Glutamatergic neuron (in vitro differentiated cells): ENCODE results near the gene IMP4. TPM values are rescaled to one million over a fixed set of nuclear protein-coding genes. Genes with fewer than 3 reads are reported as not detected.
"Not testable (repeated sequence)": the region's sequence is repeated elsewhere in the genome, so short reads cannot be mapped to it uniquely, and the experiment has no call there.

Source experiments
- DNase-seq: peaks from one replicate; pipeline ENCODE4 v3.0.0; 2022
- H3K27ac Mint-ChIP-seq: one replicate; pipeline ENCODE4 v1.8.0; 2020; ENCODE audit warnings: mild to moderate bottlenecking, mixed read lengths, inconsistent platforms; ENCODE audit not compliant: unreplicated experiment
- H3K27me3 Mint-ChIP-seq: one replicate; pipeline ENCODE4 v1.8.0; 2020; ENCODE audit warnings: mild to moderate bottlenecking, moderate library complexity, mixed read lengths, inconsistent platforms; ENCODE audit not compliant: unreplicated experiment
- H3K36me3 Mint-ChIP-seq: one replicate; pipeline ENCODE4 v1.8.0; 2020; ENCODE audit warnings: mild to moderate bottlenecking, mixed read lengths, inconsistent platforms; ENCODE audit not compliant: unreplicated experiment
- H3K4me1 Mint-ChIP-seq: one replicate; pipeline ENCODE4 v1.8.0; 2020; ENCODE audit warnings: mild to moderate bottlenecking, low read depth, mixed read lengths, inconsistent platforms; ENCODE audit not compliant: unreplicated experiment
- H3K4me3 Mint-ChIP-seq: one replicate; pipeline ENCODE4 v1.8.0; 2020; ENCODE audit warnings: mild to moderate bottlenecking, mixed read lengths, inconsistent platforms; ENCODE audit not compliant: unreplicated experiment
- H3K9me3 Mint-ChIP-seq: one replicate; pipeline ENCODE4 v1.8.0; 2020; ENCODE audit warnings: mild to moderate bottlenecking, moderate library complexity, mixed read lengths, inconsistent platforms; ENCODE audit not compliant: unreplicated experiment
- CTCF ChIP-seq: fragments of 200-600 bp; sonication (generic); IDR thresholded peaks from one replicate; pipeline ENCODE4 v1.5.0; 2021; ENCODE audit not compliant: partially characterized antibody, unreplicated experiment
- total RNA-seq: library from RNA; stranded (reverse); fragmentation: NEBNext Ultra II Directional; extraction: Animal tissue kit (Norgen Biotek cat#: 25700); gene quantifications from one replicate; pipeline ENCODE4 v1.2.1, GENCODE V29; 2021; ENCODE audit not compliant: unreplicated experiment

Gene IMP4
- total RNA-seq, 1 donor from 2014 or later: 48.3 TPM

GRCh38 chr2:130328710-130329109, 14.0 kb upstream of the IMP4 start:
- peaks cover 5% of the 10 kb centered on the region for H3K27me3 Mint-ChIP-seq
- H3K4me3 Mint-ChIP-seq: no peak overlapping the region

GRCh38 chr2:130332271-130333073, 10.2 kb upstream of the IMP4 start:
- Mint-ChIP-seq H3K36me3 (no peaks in the 10 kb centered on the region), H3K4me1 (peaks cover 4% of the 10 kb centered on the region), H3K27ac (no peak overlapping the region), H3K9me3 (peaks cover 12% of the 10 kb centered on the region), H3K4me3 (no peak overlapping the region), H3K27me3 (peaks cover 17% of the 10 kb centered on the region)
- peak; percentile 89 for TF ChIP-seq CTCF
- peak; percentile 90 for DNase-seq

More at GRCh38 chr2:130328710-130329109, 14.0 kb upstream of the IMP4 start:
- H3K9me3 Mint-ChIP-seq: peaks cover 1% of the 10 kb centered on the region
- no peaks in the 10 kb centered on the region for H3K36me3 Mint-ChIP-seq
- H3K27ac Mint-ChIP-seq: no peak overlapping the region
- no peak for TF ChIP-seq CTCF
- no peaks in the 10 kb centered on the region for H3K4me1 Mint-ChIP-seq
- DNase-seq: no peak

GRCh38 chr2:130333253-130333652, 9.4 kb upstream of the IMP4 start:
- peaks cover 17% of the 10 kb centered on the region for H3K9me3 Mint-ChIP-seq
- not testable (repeated sequence) for H3K4me1 Mint-ChIP-seq, H3K36me3 Mint-ChIP-seq, H3K27ac Mint-ChIP-seq, H3K4me3 Mint-ChIP-seq, DNase-seq
- H3K27me3 Mint-ChIP-seq: peaks cover 20% of the 10 kb centered on the region

- no peak for DNase-seq
- Mint-ChIP-seq H3K27ac (no peak overlapping the region), H3K36me3 (no peaks in the 10 kb centered on the region), H3K9me3 (peaks cover 17% of the 10 kb centered on the region), H3K4me3 (no peak overlapping the region), H3K4me1 (peaks cover 7% of the 10 kb centered on the region), H3K27me3 (peaks cover 18% of the 10 kb centered on the region)
- TF ChIP-seq CTCF: no peak
Observed at GRCh38 chr2:130334026-130334425, 8.7 kb upstream of the IMP4 start.

GRCh38 chr2:130335226-130335625, 7.5 kb upstream of the IMP4 start:
- Mint-ChIP-seq H3K9me3 (peaks cover 17% of the 10 kb centered on the region), H3K4me3 (no peak overlapping the region), H3K4me1 (peaks cover 7% of the 10 kb centered on the region)

More at GRCh38 chr2:130335226-130335625, 7.5 kb upstream of the IMP4 start:
- no peak for TF ChIP-seq CTCF
- peaks cover 18% of the 10 kb centered on the region for H3K27me3 Mint-ChIP-seq
- H3K36me3 Mint-ChIP-seq: no peaks in the 10 kb centered on the region
- H3K27ac Mint-ChIP-seq: no peak overlapping the region
- no peak for DNase-seq
